Endodermal cell (in vitro differentiated cells): ENCODE data around the gene MOB3B. TPM values are rescaled to one million over a fixed set of nuclear protein-coding genes. Genes with fewer than 3 reads are reported as not detected.

Experiments used
- DNase-seq: peaks from one replicate; pipeline ENCODE4 v3.0.0-alpha.2; 2017
- H3K27ac ChIP-seq: 2 replicates; pipeline ENCODE4 v1.5.1; 2013; ENCODE audit warnings: mild to moderate bottlenecking, low read depth, low read length, moderate library complexity
- H3K27me3 ChIP-seq: 2 replicates; pipeline ENCODE4 v1.6.1; 2013; ENCODE audit warnings: mild to moderate bottlenecking, low read length, moderate library complexity; ENCODE audit not compliant: insufficient read depth, control insufficient read depth, poor library complexity, severe bottlenecking
- H3K36me3 ChIP-seq: 2 replicates; pipeline ENCODE4 v1.7.0; 2013; ENCODE audit warnings: mild to moderate bottlenecking, low read length, moderate library complexity; ENCODE audit not compliant: control insufficient read depth, insufficient read depth
- H3K4me1 ChIP-seq: one replicate; pipeline ENCODE4 v1.7.0; 2013; ENCODE audit warnings: low read length; ENCODE audit not compliant: control insufficient read depth, insufficient read depth
- H3K4me3 ChIP-seq: 2 replicates; pipeline ENCODE4 v1.5.1; 2013; ENCODE audit warnings: mild to moderate bottlenecking, low read length, moderate library complexity
- H3K9ac ChIP-seq: 2 replicates; pipeline ENCODE4 v1.6.1; 2013; ENCODE audit warnings: mild to moderate bottlenecking, low read length, moderate library complexity; ENCODE audit not compliant: poor library complexity, severe bottlenecking; ENCODE audit errors: extremely low read depth
- H3K9me3 ChIP-seq: 2 replicates; pipeline ENCODE4 v1.6.1; 2013; ENCODE audit warnings: mild to moderate bottlenecking, low read length, moderate library complexity; ENCODE audit not compliant: control insufficient read depth
- H3K27ac Mint-ChIP-seq: 2 replicates; pipeline ENCODE4 v1.8.0; 2020; ENCODE audit warnings: mixed read lengths
- H3K27me3 Mint-ChIP-seq: 2 replicates; pipeline ENCODE4 v1.8.0; 2021; ENCODE audit warnings: mild to moderate bottlenecking, mixed read lengths; ENCODE audit not compliant: insufficient read depth
- H3K36me3 Mint-ChIP-seq: 2 replicates; pipeline ENCODE4 v1.8.0; 2020; ENCODE audit warnings: low read depth, mixed read lengths
- H3K4me1 Mint-ChIP-seq: 2 replicates; pipeline ENCODE4 v1.8.0; 2020; ENCODE audit warnings: mixed read lengths
- H3K4me3 Mint-ChIP-seq: 2 replicates; pipeline ENCODE4 v1.8.0; 2020; ENCODE audit warnings: mild to moderate bottlenecking, moderate library complexity, mixed read lengths
- H3K9me3 Mint-ChIP-seq: 2 replicates; pipeline ENCODE4 v1.8.0; 2020; ENCODE audit warnings: mild to moderate bottlenecking, mixed read lengths
- CTCF ChIP-seq: fragments of 200-600 bp; sonication (generic); conservative IDR thresholded peaks from 2 replicates; pipeline ENCODE4 v1.5.0; 2021; ENCODE audit warnings: antibody characterized with exemption, mild to moderate bottlenecking
- WGBS, 2 experiments: methylation state at CpG; one replicate each; pipeline versions ENCODE4 v1.1.5 to v1.1.7; 2013; ENCODE audit warnings: missing lambda C conversion rate in 2 of 2, mixed read lengths in 1 of 2; ENCODE audit not compliant: insufficient coverage in 1 of 2, insufficient read length in 1 of 2; 5-methylcytosine and 5-hydroxymethylcytosine counted together
- total RNA-seq, 2 donors: library from RNA; stranded (reverse); fragmentation: NEBNext Ultra II Directional in 1 of 2; extraction: Animal tissue kit (Norgen Biotek cat#: 25700) in 1 of 2; gene quantifications; 2 replicates in 1 of 2; 3 replicates in 1 of 2; pipeline ENCODE4 v1.2.1, GENCODE V29; 2021

MOB3B gene
- total RNA-seq, 2 donors from 2014 or later, result 5.6 to 6.2 TPM

DNA sequence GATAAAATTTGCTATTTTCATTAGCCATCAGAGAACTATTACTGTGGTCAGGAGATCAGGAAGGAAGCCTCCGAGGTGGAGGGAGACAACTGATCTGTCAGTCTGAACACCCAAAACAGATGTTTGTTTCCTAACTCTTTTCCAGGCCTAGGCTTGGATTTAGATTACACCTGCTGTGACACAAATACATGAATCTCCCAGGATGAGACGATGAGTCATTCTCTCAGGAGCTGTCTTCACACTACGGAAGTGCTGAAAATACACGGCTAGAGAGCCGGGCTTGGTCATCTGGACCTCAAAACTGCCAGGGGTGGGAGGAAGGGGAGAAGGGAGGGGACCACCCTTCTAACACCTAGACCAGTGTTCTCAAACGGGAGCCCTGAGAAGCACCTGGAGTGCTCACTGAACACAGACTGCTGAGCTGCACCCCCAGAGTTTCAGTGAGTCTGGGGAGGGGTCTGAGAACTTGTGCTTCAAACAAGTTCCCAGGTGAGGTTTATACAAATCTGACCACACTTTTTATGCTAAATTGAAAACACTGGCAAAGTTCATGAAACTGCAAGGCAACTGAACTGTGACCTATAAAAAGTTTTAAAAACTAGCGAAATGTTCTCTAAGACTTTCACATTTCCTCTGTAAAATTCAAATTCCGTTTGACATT lies 152.3 kb downstream of the MOB3B start:
- no peaks in the 10 kb centered on the region for H3K9me3 ChIP-seq
- peaks cover 35% of the 10 kb centered on the region for H3K4me1 Mint-ChIP-seq
- H3K9ac ChIP-seq, result no peak overlapping the region
- peaks cover 17% of the 10 kb centered on the region for H3K27me3 Mint-ChIP-seq
- H3K9me3 Mint-ChIP-seq, result no peaks in the 10 kb centered on the region
- no peak overlapping the region for H3K4me3 Mint-ChIP-seq
- peak; percentile 72 for DNase-seq
- no peaks in the 10 kb centered on the region for H3K36me3 ChIP-seq
- no peaks in the 10 kb centered on the region for H3K36me3 Mint-ChIP-seq
- H3K27ac ChIP-seq, result no peak overlapping the region
- peaks cover 6% of the 10 kb centered on the region for H3K4me1 ChIP-seq
- peak overlapping the region; percentile 78 for H3K27ac Mint-ChIP-seq
- TF ChIP-seq CTCF, result no peak
- no peaks in the 10 kb centered on the region for H3K27me3 ChIP-seq
- 53 to 69% methylated on average over 3 to 8 of the region's 8 CpGs for WGBS, 2 experiments
- no peak overlapping the region for H3K4me3 ChIP-seq

GRCh38 chr9:27373851-27374250 lies 155.8 kb downstream of the MOB3B start:
- Mint-ChIP-seq H3K27me3 (peaks cover 14% of the 10 kb centered on the region), H3K36me3 (no peaks in the 10 kb centered on the region), H3K4me1 (peaks cover 30% of the 10 kb centered on the region), H3K9me3 (no peaks in the 10 kb centered on the region), H3K4me3 (no peak overlapping the region), H3K27ac (no peak overlapping the region)
- H3K36me3 ChIP-seq, result no peaks in the 10 kb centered on the region
- H3K27me3 ChIP-seq, result no peaks in the 10 kb centered on the region
- H3K9me3 ChIP-seq, result peaks cover 5% of the 10 kb centered on the region
- H3K9ac ChIP-seq, result no peak overlapping the region
- H3K27ac ChIP-seq, result no peak overlapping the region
- no peak for TF ChIP-seq CTCF
- H3K4me3 ChIP-seq, result no peak overlapping the region
- H3K4me1 ChIP-seq, result peaks cover 6% of the 10 kb centered on the region
- 94 to 100% methylated on average over 2 to 4 of the region's 4 CpGs for WGBS, 2 experiments
- DNase-seq, result no peak

DNA sequence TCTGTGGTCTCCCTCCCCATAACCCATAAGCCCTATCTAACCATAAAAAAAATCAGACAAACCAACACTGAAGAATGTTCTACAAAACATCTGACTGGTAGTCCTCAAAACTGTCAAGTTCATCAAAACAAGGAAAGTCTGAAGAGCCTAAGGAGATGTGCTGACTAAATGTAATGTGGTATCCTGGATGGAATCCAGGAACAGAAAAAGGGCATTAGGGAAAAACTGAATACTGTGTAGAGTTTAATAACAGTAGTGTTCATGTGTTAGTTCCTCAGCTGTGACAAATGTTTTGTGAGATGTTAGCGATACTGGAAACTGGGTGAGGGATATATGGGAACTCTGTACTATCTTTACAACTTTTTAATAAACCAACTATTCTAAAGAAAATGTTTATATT lies 157.0 kb downstream of the MOB3B start:
- no CpG with 5 or more reads among the region's 1 CpG for WGBS, 2 experiments
- Histone ChIP-seq H3K27ac (no peak overlapping the region), H3K27me3 (peaks cover 1% of the 10 kb centered on the region), H3K9ac (no peak overlapping the region), H3K9me3 (peaks cover 5% of the 10 kb centered on the region), H3K36me3 (no peaks in the 10 kb centered on the region), H3K4me1 (peaks cover 4% of the 10 kb centered on the region), H3K4me3 (no peak overlapping the region)
- Mint-ChIP-seq H3K9me3 (no peaks in the 10 kb centered on the region), H3K4me1 (peaks cover 36% of the 10 kb centered on the region), H3K36me3 (no peaks in the 10 kb centered on the region), H3K4me3 (no peak overlapping the region), H3K27ac (no peak overlapping the region), H3K27me3 (peaks cover 12% of the 10 kb centered on the region)
- TF ChIP-seq CTCF, result no peak
- DNase-seq, result no peak
